ENCODE data around the gene MED16. TPM values are rescaled to one million over a fixed set of nuclear protein-coding genes. Genes with fewer than 3 reads are reported as not detected.

MED16 gene
- total and polyA plus RNA-seq, 10 donors: 37.0 to 82.1 (median 52.7) TPM

DNA sequence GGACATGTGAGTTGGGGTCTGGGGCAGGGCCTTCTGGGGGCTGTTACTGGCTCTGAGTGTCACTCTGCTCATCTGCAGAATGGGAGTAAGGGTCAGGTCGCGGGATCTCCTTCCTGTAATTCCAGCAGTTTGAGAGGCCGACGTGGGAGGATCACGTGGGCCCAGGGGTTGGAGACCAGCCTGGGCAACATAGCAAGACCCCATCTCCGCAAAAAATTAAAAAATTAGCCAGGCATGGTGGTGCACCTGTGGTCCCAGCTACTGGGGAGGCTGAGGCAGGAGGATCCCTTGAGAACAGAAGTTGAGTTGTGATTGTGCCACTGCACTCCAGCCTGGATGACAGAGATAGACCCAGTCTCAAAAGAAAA is 36.9 kb upstream of the MED16 start:
- peaks cover 24 to 87% (median 51%) of the 10 kb centered on the region in 6 donors for H3K4me1 ChIP-seq
- H3K9me3 ChIP-seq: no peaks in the 10 kb centered on the region
- TF ChIP-seq, protein P1, sequence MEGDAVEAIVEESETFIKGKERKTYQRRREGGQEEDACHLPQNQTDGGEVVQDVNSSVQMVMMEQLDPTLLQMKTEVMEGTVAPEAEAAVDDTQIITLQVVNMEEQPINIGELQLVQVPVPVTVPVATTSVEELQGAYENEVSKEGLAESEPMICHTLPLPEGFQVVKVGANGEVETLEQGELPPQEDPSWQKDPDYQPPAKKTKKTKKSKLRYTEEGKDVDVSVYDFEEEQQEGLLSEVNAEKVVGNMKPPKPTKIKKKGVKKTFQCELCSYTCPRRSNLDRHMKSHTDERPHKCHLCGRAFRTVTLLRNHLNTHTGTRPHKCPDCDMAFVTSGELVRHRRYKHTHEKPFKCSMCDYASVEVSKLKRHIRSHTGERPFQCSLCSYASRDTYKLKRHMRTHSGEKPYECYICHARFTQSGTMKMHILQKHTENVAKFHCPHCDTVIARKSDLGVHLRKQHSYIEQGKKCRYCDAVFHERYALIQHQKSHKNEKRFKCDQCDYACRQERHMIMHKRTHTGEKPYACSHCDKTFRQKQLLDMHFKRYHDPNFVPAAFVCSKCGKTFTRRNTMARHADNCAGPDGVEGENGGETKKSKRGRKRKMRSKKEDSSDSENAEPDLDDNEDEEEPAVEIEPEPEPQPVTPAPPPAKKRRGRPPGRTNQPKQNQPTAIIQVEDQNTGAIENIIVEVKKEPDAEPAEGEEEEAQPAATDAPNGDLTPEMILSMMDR (IDR thresholded peaks at IDR 0.05 in 8 of 11, conservative IDR thresholded peaks at IDR 0.05 in 3 of 11): no peak
- TF ChIP-seq POLR2AphosphoS5 (IDR thresholded peaks at IDR 0.05) (no peak), POLR2A (IDR thresholded peaks at IDR 0.05) (no peak)
- peaks cover 0 to 51% (median 11%) of the 10 kb centered on the region in 6 donors for H3K36me3 ChIP-seq
- no peak overlapping the region for H3K27ac ChIP-seq
- WGBS, 5 donors: 83 to 94% (median 90%) methylated on average over 6 of the region's 6 CpGs
- no peaks in the 10 kb centered on the region for H3K27me3 ChIP-seq (replicated peaks in 1 of 7)
- DNase-seq: no peak
- intact Hi-C loops (cut with DNase I; ENCODE audit: low total_unique reads): loop anchor here (10.0 kb wide), 1 partner anchor 145 kb away; no protein-coding TSS in a partner anchor
- H3K4me3 ChIP-seq: no peak overlapping the region

DNA sequence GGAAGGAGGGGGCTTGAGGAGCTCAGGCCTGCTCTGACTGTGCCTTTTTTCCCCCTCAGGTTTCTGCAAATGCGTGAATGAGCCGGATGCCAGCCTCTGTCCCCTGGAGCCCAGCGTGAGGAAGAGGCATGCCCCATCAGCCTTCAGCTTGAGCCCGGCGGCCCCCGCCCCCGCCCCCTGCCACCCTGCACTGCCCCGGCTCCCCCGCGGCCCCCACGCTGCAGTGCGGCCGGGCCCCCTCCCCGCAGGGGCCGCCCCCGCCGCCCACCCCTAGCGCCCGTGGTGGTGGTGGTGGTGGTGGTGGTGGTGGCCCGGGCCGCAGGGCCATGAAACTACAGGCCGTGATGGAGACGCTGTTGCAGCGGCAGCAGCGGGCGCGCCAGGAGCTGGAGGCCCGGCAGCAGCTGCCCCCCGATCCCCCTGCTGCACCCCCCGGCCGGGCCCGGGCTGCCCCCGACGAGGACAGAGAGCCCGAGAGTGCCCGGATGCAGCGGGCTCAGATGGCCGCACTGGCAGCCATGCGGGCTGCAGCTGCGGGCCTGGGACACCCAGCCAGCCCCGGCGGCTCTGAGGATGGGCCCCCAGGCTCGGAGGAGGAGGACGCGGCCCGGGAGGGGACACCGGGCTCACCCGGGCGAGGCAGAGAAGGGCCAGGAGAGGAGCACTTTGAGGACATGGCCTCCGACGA is 36.4 kb upstream of the MED16 start:
- intact Hi-C loops (cut with DNase I; ENCODE audit: low total_unique reads): loop anchor here (10.0 kb wide), 1 partner anchor 145 kb away; no protein-coding TSS in a partner anchor
- H3K4me3 ChIP-seq: no peak overlapping the region
- DNase-seq: no peak

DNA sequence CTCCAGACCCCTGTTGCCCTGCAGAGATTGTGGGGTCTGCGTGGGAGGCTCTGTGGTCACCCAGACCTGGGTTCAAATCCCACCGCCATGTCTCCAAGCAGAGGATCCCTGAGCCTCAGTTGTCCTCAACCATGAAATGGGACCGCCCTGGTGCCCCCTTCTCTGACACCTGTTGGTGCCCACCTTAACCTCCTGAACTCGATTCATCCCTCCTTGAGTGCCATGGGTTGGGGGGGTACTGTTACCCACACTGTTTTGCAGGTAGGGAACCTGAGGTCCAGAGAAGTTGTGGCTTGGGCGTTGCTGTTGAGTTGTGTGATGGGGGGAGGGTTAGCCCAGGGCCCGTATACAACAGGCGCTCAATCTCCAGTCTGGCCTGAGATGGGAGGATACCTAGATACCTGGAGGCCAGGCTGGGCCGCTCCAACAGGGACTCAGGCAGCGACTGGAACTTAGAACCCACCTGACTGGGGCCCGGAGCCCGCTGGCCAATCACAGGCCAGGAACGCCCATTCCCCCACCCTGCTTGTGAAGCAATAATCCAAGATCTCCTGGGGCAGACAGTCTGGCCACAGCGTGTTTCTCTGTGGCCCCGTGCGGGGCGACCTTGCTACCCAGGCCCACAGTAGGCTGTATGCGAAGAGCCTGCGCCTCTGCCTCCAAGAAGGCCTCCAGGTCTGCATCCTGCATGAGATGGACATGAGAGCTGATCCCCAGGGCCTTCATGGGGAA is 35.6 kb upstream of the MED16 start:
- H3K27me3 ChIP-seq (replicated peaks in 1 of 7): no peaks in the 10 kb centered on the region
- DNase-seq: no peak
- no peaks in the 10 kb centered on the region for H3K9me3 ChIP-seq
- WGBS, 5 donors: 72 to 94% (median 81%) methylated on average over 14 to 18 of the region's 18 CpGs
- intact Hi-C loops (cut with DNase I; ENCODE audit: low total_unique reads): loop anchor here (10.0 kb wide), 1 partner anchor 144 kb away; no protein-coding TSS in a partner anchor
- peak overlapping the region in 6 of 8 donors; percentile 87 to 98 (median 95) for H3K27ac ChIP-seq
- H3K4me3 ChIP-seq: peak overlapping the region in 1 of 8 donors; percentile 80
- peaks cover 14 to 87% (median 51%) of the 10 kb centered on the region in 6 donors for H3K4me1 ChIP-seq
- no peak for TF ChIP-seq POLR2AphosphoS5 (IDR thresholded peaks at IDR 0.05)
- no peak for TF ChIP-seq POLR2A (IDR thresholded peaks at IDR 0.05)
- TF ChIP-seq, protein P1 (IDR thresholded peaks at IDR 0.05 in 8 of 11, conservative IDR thresholded peaks at IDR 0.05 in 3 of 11): no peak
- peaks cover 0 to 44% (median 11%) of the 10 kb centered on the region in 6 donors for H3K36me3 ChIP-seq

More for the DNA sequence above, 36.4 kb upstream of the MED16 start:
- Histone ChIP-seq H3K4me1 (peaks cover 20 to 87% (median 51%) of the 10 kb centered on the region in 6 donors), H3K9me3 (no peaks in the 10 kb centered on the region), H3K36me3 (peaks cover 0 to 51% (median 11%) of the 10 kb centered on the region in 6 donors), H3K27ac (peak overlapping the region in 2 of 8 donors; percentile 97 to 98), H3K27me3 (replicated peaks in 1 of 7) (no peaks in the 10 kb centered on the region)
- 91 to 97% (median 95%) methylated on average over 21 to 51 of the region's 51 CpGs for WGBS, 5 donors
- TF ChIP-seq POLR2A (IDR thresholded peaks at IDR 0.05): no peak
- peak in 1 of 3 donors; percentile 48 for TF ChIP-seq POLR2AphosphoS5 (IDR thresholded peaks at IDR 0.05)

DNA sequence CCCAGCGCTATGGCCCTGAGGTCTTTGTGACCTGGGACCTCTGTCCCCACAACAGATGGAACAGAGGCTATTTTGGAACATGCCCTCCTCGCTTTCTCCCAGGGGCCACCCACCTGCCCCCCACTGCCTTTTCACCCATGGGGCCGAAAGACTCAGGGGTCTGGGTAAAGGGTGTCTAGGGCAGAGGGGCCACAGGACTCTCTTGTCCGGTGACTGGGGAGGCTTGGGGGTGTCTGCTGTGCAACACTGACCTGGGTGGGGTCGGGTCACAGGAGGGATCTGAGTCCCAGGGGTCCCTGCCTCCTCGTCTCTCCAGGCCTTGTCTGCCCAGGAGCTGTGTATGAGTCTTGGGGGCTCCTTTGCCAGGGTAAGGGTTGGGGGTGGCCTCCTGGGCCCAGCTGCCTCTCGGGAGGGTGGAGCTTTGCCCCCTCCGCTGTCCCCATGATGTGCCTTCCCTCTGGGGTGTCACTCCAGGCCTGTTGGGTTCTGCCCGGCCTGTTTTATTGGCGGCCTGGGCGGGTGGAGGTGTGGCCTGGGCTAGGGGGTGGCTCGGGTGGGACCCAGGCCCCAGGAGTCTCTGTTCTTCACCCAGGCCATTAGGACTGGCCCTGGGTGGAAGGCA is 34.9 kb upstream of the MED16 start:
- no peaks in the 10 kb centered on the region for H3K9me3 ChIP-seq
- peak in 1 of 3 donors; percentile 14 for TF ChIP-seq POLR2AphosphoS5 (IDR thresholded peaks at IDR 0.05)
- TF ChIP-seq, protein P1 (IDR thresholded peaks at IDR 0.05 in 8 of 11, conservative IDR thresholded peaks at IDR 0.05 in 3 of 11): no peak
- H3K4me1 ChIP-seq: peaks cover 6 to 84% (median 45%) of the 10 kb centered on the region in 6 donors
- peaks cover 0 to 42% (median 11%) of the 10 kb centered on the region in 6 donors for H3K36me3 ChIP-seq
- no peaks in the 10 kb centered on the region for H3K27me3 ChIP-seq (replicated peaks in 1 of 7)
- no peak for DNase-seq
- WGBS, 5 donors: 70 to 94% (median 83%) methylated on average over 3 to 12 of the region's 12 CpGs
- intact Hi-C loops (cut with DNase I; ENCODE audit: low total_unique reads): loop anchor here (10.0 kb wide), 1 partner anchor 143 kb away; no protein-coding TSS in a partner anchor
- H3K27ac ChIP-seq: peak overlapping the region in 7 of 8 donors; percentile 87 to 98 (median 95)
- H3K4me3 ChIP-seq: peak overlapping the region in 7 of 8 donors; percentile 60 to 90 (median 88)
